HTERT RPE-1 (cell line): ENCODE data around the gene CNPY3.

Source experiments
- in situ Hi-C: fragments of 300-500 bp; cut with MboI; formaldehyde crosslinking; loops from 4 replicates; pipeline ENCODE4 v1.14.3; 2020; ENCODE audit warnings: low sequenced_read_pairs

The CNPY3 gene

DNA sequence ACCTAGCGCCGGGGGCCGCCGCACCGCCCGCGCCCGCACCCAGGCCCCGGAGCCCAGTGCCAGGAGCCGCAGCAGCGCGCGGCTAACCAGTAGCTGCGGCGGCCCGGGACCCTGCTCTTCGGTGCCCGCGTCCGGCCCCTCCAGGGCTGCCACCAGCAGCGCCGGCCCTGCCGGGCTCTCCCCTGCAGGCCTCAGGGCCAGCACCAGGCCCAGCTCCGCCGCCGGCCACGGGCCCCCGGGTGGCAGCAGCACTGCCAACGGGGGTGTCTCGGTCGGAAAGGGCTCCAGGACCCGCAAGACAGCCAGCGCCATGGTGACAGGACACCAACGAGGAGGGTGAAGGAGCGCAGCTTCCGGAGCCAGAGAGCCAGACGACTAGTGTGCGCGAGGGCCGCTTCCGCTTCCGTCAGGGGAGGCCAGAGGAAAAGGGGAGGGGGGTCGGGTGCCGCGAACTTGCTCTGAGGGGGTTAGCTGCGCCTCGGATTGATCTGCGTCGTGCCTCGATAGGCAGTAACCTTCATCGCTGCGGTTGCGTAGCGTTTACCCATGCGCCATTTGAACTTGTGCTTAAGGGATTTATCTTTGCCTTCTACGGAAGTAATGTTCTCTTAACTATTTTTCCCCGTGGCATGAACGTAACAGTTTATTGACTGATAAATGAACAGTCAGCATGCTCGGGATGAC, 49.7 kb downstream of the CNPY3 start, which contains the start of gene PEX6:
TSS of gene PEX6 (minus strand) at position 343 of the 684 bp plus-strand sequence. CDS start at position 312, 31 bp downstream.
- in situ Hi-C loops, result no loop called here

DNA sequence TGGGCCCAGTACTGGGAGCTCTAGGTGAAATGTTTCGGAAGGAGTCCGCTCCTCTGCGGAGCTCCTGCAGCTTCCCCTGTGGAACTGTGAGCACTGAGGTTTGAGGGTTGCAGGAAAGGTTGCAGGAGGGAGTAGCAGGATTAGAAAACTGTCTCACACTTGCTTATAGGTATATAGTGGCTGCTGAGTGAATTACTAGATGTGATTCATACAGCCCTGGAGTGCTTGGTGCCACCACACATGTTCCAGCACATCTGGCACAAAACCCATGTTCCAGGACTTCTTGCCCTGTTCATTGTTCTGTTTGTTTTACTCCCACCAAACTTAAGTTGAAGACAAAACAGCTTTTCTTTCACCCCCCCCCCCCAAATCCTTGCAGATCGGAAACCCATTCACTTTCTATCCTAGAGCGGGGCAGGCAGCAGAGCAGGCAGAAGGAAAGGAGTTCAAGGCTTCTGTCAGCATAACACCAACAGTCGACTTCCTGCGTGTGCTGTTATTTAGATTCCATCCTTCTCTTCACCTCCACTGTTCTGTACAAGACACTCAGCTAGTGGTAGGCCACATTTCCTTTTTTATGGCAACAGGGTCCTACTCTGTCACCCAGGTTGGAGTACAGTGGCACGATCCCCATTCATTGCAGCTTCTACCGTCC, 50.4 kb downstream of the CNPY3 start:
- in situ Hi-C loops, result no loop called here

DNA sequence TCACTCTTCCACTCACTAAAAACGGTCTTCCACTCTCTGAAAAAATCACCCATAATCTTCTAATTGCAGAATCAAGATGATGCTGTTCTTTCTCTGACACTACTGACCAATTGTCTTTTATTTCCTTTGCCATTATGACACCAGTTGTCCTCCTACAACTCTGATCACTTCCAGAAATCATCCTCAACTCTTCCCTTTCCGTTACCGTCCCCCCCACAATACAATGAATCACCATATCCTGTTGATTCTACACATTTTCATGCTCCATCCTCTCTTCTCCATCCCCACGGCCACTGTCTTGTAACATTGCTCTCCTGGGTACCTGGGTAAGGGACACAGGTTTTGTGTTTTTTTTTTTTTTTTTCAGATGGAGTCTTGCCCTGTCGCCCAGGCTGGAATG, 52.6 kb downstream of the CNPY3 start:
- in situ Hi-C loops, result no loop called here

DNA sequence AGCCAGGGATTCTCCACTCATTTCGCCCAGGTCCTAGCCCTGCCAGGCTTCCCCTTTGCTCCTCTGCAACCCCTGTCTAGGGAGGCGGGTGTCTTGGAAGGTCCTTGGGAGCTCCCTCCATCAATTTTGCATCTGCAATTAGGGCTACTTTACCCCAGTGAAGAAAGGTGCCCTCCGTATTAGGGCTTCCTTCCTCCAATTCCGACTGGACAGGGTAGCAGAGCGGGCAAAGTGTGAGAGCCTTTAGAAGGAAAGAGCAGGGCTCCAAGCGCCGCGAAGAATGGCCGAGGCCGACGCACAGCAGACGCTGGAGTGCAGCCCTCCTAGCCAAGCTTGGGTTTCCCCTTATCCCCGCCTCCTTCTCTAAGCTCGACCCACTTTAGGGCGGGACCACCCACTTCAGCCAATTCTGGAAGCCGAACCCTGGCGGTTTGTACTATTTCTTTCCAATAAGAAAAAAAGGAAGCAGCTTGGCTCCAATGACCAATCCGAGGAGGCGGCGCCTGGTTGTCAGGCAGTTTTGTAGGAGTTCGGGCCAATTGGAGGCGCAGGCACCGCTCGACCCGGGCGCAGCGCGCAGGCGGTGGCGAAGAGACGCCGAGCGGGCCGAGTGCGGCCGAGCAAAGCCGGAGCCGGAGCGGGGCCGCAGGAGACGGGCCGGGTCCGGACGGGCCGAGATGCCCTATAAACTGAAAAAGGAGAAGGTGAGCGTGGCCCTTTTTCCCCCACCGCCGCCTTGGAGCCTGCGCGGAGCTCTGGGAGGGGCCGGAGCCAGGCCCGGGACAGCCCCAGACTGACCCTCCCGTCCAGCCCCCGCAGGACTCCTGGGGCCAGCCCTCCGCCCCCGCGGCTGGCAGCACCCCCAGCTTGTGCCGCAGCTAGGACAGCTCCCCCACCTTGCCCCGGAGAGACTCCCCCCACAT, 55.0 kb downstream of the CNPY3 start, which contains the start of gene PPP2R5D:
TSS of gene PPP2R5D (plus strand) at position 570 of the 923 bp plus-strand sequence. CDS start at position 678, 108 bp downstream.
- in situ Hi-C loops, result no loop called here

DNA sequence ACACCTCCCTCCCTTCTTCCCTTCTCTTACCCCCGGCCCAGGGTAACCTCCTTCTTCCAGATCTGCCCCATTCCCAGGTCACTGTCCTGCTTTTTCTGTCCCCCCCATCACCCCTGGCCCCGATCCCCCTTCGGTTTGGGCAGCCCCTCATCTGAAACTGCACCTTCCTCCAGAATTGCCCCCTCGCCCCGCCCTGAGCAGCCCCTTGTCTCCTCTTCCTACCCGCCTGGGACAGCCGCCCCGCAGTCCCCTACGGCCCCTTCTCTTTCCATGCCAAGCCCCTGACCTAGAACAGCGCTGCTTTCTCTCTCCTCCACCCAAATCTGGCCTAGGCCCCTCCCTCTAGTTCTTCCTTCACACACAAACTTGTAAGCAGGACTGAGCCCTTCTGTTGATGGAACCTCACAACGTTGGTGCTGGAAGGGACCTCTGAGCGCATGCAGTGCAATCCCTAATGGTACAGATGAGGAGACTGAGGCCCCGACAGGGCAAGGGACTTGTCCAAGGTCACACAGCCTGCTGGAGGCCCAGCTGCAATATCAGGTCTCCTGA, 55.7 kb downstream of the CNPY3 start:
- in situ Hi-C loops, result no loop called here

DNA sequence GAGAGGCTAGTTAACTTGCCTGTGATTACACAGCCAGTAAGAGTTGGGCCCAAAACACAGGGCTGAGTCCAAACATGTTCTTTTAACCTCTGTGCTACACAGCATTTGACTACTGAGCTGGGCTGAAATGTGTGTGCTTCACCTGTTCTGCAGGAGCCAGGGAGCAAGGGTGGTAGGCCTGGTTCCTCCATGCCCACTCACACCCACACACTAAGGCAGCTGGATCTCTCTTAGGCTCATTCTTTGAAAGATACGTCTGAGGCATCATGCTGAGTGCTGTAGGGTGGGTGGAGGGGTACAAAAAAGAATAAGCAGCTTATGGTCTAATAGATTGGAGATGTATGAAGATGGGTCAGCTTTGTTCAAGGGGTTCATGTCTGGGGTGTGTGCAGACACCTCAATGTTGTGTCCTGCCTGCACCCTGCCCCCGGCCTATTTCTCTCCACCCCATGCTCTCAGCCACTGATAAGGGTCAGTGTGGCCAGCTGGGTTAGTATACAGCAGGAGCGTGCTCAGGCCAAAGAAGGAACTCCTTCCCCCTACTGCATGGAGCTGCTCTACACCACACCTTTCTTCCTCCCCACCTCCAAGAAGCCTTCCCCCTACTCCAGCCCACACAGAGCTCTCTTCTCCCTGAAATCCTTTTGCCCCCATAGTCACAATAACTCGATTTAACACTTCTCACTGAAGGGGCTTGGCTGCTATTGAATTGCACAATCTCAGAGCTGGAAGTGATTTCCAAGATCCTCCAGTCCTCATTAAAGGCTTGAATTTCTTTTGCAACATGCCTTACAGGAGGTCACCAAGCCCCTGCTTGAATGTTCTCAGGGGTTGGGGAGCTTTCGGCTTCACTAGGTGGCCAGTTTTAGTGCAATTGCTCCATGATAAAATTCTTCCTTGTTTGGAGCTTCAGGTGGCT, 58.5 kb downstream of the CNPY3 start:
- in situ Hi-C loops, result no loop called here

DNA sequence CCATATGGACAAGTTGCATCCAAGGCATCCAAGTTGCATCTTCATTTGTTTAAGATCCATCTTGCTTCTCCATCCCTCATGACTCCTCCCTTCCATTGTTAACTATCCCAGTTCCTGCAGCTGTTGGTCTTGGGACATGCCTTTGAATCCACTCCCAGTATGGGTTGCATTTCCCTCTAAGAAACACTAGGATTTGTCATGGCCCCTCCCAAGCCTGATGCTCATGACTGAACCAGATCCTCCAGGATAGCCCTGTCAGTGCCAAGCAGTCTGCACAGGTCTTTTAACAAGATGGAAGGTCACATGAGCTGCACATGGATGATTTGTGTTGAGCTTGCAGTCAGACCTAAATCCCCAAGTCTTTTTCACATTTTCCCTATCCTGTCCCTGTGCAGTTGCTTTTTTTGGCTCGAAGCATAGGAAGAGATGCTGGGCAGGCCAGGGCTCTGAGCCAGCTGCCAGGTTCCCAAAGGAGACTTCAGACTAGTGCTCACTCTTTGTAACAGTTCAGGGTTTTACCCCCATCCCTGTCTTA, 59.3 kb downstream of the CNPY3 start:
- in situ Hi-C loops, result no loop called here
